Loucy (cell line): ENCODE measurements around the gene IDS.
"Not testable (repeated sequence)": the region's sequence is repeated elsewhere in the genome, so short reads cannot be mapped to it uniquely, and the experiment has no call there.

Source experiments
- EZH2phosphoT487 ChIP-seq: fragments of 200-600 bp; IDR thresholded peaks from 2 replicates; pipeline ENCODE4 v1.6.1; 2018; ENCODE audit warnings: antibody characterized with exemption, mild to moderate bottlenecking, moderate library complexity, borderline replicate concordance
- TF ChIP-seq, protein P1 (sequence below): fragments of 200-600 bp; sonication (generic); conservative IDR thresholded peaks from 2 replicates; pipeline ENCODE4 v1.5.1; 2014; ENCODE audit warnings: mild to moderate bottlenecking, antibody characterized with exemption, low read length

DNA sequence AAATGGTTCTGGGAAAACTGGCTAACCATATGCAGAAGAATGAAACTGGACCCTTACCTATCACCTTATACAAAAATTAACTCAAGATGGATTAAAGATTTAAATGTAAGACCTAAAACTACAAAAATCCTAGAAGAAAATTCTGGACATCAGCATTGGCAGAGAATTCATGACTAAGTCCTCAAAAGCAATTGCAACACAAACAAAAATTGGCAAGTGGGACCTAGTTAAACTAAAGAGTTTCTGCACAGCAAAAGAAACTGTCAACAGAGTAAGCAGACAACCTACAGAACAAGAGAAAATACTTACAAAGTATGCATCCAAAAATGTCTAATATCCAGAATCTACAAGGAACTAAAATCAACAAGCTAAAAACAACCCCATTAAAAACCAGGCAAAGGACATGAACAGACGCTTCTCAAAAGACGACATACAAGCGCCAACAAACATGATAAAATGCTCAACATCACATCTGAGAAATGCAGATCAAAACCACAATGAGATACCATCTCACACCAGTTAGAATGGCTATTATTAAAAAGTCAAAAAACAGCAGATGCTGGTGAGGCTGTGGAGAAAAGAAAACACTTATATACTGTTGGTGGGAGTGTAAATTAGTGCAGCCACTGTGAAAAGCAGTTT is 15.7 kb upstream of the IDS start:
- TF ChIP-seq, protein P1, sequence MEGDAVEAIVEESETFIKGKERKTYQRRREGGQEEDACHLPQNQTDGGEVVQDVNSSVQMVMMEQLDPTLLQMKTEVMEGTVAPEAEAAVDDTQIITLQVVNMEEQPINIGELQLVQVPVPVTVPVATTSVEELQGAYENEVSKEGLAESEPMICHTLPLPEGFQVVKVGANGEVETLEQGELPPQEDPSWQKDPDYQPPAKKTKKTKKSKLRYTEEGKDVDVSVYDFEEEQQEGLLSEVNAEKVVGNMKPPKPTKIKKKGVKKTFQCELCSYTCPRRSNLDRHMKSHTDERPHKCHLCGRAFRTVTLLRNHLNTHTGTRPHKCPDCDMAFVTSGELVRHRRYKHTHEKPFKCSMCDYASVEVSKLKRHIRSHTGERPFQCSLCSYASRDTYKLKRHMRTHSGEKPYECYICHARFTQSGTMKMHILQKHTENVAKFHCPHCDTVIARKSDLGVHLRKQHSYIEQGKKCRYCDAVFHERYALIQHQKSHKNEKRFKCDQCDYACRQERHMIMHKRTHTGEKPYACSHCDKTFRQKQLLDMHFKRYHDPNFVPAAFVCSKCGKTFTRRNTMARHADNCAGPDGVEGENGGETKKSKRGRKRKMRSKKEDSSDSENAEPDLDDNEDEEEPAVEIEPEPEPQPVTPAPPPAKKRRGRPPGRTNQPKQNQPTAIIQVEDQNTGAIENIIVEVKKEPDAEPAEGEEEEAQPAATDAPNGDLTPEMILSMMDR = not testable (repeated sequence)
- TF ChIP-seq EZH2phosphoT487 = not testable (repeated sequence)
